GM12891 (cell line): Measurements from ENCODE around the gene HSPH1.

ENCODE experiments used
- PAX5 ChIP-seq: IDR thresholded peaks from 2 replicates; pipeline ENCODE4 v1.6.1; 2011; ENCODE audit warnings: low read length, moderate library complexity, mild to moderate bottlenecking; ENCODE audit not compliant: insufficient read depth, severe bottlenecking
- POLR2A ChIP-seq: IDR thresholded peaks from 2 replicates; pipeline ENCODE4 v1.6.1; 2011; ENCODE audit warnings: low read depth, low read length, control low read depth
- POLR2AphosphoS5 ChIP-seq: IDR thresholded peaks from 2 replicates; pipeline ENCODE4 v1.6.1; 2011; ENCODE audit warnings: low read depth, low read length, control low read depth
- SPI1 ChIP-seq: IDR thresholded peaks from 2 replicates; pipeline ENCODE4 v1.6.1; 2011; ENCODE audit warnings: low read depth, low read length, control low read depth
- TAF1 ChIP-seq: IDR thresholded peaks from 2 replicates; pipeline ENCODE4 v1.6.1; 2011; ENCODE audit warnings: low read depth, low read length, control low read depth

- TF ChIP-seq SPI1 (no peak), POLR2AphosphoS5 (no peak), POLR2A (no peak), TAF1 (no peak), PAX5 (no peak)
These were observed 47.1 kb downstream of the HSPH1 start for GRCh38 chr13:31114641-31115040.
